Breast epithelium (tissue), 4 donors: ENCODE measurements around the gene GYPA. TPM values are rescaled to one million over a fixed set of nuclear protein-coding genes. Genes with fewer than 3 reads are reported as not detected.
"Not testable (repeated sequence)": the region's sequence is repeated elsewhere in the genome, so short reads cannot be mapped to it uniquely, and the experiment has no call there.

ENCODE experiments used
- DNase-seq, 2 donors: peaks; one replicate each; pipeline ENCODE4 v3.0.0-alpha.2; 2019; ENCODE audit warnings: low spot score in 2 of 2
- H3K27ac ChIP-seq, 2 donors: fragments of 200-600 bp; sonication (generic) in 1 of 2; one replicate each; pipeline ENCODE4 v1.5.1; 2016 to 2019; ENCODE audit warnings: mild to moderate bottlenecking in 1 of 2
- H3K27me3 ChIP-seq, 2 donors: fragments of 200-600 bp; sonication (generic) in 1 of 2; one replicate each; pipeline versions ENCODE4 v1.5.1 to v1.6.0; 2017 to 2019; ENCODE audit warnings: control low read depth in 1 of 2, mild to moderate bottlenecking in 1 of 2
- H3K36me3 ChIP-seq: fragments of 200-600 bp; one replicate; pipeline ENCODE4 v1.5.1; 2019
- H3K4me1 ChIP-seq, 2 donors: fragments of 200-600 bp; sonication (generic); one replicate each; pipeline ENCODE4 v1.5.1; 2016 to 2019; ENCODE audit warnings: control low read depth in 1 of 2
- H3K4me3 ChIP-seq, 3 donors: fragments of 200-600 bp; sonication (generic); 1 replicate in 2 of 3; 2 replicates in 1 of 3; pipeline ENCODE4 v1.5.1; 2016 to 2019; ENCODE audit warnings: mild to moderate bottlenecking in 3 of 3, moderate library complexity in 2 of 3
- H3K9me3 ChIP-seq, 2 donors: fragments of 200-600 bp; sonication (generic) in 1 of 2; one replicate each; pipeline ENCODE4 v1.5.1; 2016 to 2019; ENCODE audit warnings: control low read depth in 1 of 2
- POLR2A ChIP-seq: fragments of 450-650 bp; IDR thresholded peaks from one replicate; pipeline ENCODE4 v1.6.1; 2016; ENCODE audit warnings: antibody characterized with exemption, mild to moderate bottlenecking, moderate library complexity
- POLR2AphosphoS5 ChIP-seq, 3 donors: sonication (generic); formaldehyde crosslinking; IDR thresholded peaks; one replicate each; pipeline ENCODE4 v1.6.1; 2017; ENCODE audit warnings: antibody characterized with exemption in 3 of 3
- intact Hi-C: fragments of 100-400 bp; cut with DNase I; formaldehyde crosslinking; loops from one replicate; pipeline ENCODE4 v1.15.1; 2023; ENCODE audit warnings: low total_unique reads
- total RNA-seq, 3 donors: library from RNA; depleted of rRNA; stranded (reverse); fragments of >200 nt; gene quantifications; one replicate each; pipeline ENCODE4 v1.1.0, GENCODE V29; 2016
- TF ChIP-seq, protein P1 (sequence below), 3 donors: fragments of 450-650 bp; IDR thresholded peaks; one replicate each; pipeline ENCODE4 v1.5.1; 2016 to 2017; ENCODE audit warnings: antibody characterized with exemption in 3 of 3, mild to moderate bottlenecking in 3 of 3, moderate library complexity in 3 of 3

Gene GYPA
- total RNA-seq, 3 donors from 2014 or later = not detected

DNA sequence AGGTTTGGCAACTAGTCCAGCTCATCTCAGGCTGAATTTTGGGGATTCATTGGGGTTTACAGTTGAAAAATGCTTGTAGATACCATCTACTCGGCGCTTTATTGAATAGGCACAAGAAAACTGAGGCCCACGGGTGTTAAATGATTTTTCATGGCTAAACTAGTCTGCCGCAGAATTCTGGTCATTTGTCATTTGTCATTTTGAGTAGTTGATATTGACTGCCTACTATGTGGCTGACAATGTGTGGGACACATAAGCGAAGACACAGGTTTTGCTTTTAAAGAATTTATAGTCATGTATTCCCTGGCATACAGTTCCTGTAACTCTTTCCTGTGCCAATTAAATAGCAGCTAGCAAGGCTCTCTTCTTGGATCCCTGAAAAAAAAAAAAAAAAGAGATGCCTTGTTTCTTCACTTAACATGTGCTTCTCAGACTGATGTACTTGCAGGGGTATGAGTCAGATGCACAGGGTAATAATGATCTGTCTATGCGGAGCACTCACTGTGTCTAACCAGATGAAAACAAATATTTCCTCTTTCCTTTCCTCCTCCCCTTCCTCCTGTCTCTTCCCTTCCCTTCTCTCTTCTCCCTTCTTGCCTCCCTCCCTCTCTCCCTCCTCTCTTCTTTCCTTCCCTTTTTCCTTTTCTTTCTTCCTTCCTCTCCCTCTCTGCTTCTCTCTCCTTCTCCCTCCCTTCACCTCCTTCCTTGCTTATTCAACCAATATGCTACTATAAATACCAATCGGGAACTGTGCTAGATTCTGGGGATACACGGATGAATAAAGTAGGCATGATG is 3.2 kb downstream of the GYPA start:
- intact Hi-C loops, H3K4me3 ChIP-seq, H3K27me3 ChIP-seq, H3K36me3 ChIP-seq, H3K4me1 ChIP-seq, DNase-seq, H3K9me3 ChIP-seq, H3K27ac ChIP-seq: not testable (repeated sequence)

DNA sequence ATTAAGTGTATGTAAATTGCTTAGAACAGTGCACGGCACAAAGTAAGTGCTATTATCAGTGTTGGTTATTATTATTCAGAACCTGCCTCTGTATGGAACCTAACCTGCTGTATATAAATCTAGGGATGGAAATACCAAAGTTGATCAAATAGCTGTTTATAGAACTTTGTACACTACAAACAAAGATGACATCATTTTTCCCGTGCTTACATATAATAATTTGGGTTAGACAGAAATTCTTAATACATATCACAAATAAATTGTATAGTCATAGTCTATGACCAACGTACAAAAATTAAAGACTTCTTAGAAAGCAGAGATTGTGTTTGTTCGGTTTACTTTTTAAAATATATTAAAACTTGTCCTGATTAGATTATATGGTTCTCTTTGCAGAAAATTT is 4.3 kb downstream of the GYPA start:
- H3K4me3 ChIP-seq, H3K4me1 ChIP-seq, H3K27ac ChIP-seq, H3K27me3 ChIP-seq, DNase-seq, H3K9me3 ChIP-seq, H3K36me3 ChIP-seq, intact Hi-C loops: not testable (repeated sequence)

DNA sequence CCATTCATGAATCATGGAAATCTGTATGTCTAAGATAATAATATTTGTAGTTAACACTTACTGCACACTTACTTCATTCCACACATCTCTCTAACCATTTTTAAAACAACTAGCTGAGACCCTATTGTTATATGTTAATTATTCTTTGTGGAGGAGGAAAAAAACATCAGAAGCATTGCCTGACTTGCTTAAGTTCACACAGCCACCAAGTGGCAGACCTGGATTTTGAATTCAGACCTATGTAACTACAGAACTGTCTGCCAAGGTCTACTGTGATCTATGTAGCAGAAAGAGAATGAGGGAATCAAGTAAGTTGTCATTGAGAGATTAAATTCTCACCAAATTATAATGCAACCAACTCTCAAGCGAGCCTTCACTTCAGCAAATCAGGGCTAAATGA is 10.4 kb downstream of the GYPA start:
- H3K27me3 ChIP-seq, DNase-seq, H3K9me3 ChIP-seq, intact Hi-C loops, H3K36me3 ChIP-seq, H3K4me1 ChIP-seq, H3K4me3 ChIP-seq, H3K27ac ChIP-seq: not testable (repeated sequence)

DNA sequence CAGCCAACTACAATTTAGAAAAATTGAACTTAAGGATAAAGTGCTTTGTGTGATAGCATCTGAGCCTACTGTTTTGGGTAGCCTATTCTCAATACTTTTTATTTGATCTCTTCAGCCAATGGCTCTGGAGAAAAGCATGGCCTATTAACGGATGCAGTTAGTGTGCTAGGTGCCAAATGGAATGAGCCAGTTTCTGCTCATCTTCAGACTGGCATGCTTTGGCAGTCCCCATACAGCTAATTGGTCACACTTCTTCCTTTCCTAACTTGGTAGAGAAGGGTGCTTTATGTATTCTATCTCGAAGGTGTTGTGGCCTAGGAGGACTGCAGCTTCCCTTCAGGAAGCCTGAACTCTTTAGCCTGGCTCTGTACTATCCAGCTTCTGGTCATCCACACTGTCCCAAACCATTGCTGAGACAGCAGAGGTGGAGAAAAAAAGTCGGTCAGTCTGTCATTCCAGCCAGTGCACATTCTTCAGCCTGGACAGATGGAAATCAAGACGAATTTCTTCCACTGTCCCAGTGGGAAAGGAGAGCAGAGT is 11.1 kb downstream of the GYPA start:
- DNase-seq, H3K9me3 ChIP-seq, H3K27me3 ChIP-seq, H3K4me3 ChIP-seq, H3K36me3 ChIP-seq, H3K4me1 ChIP-seq, H3K27ac ChIP-seq, intact Hi-C loops: not testable (repeated sequence)

DNA sequence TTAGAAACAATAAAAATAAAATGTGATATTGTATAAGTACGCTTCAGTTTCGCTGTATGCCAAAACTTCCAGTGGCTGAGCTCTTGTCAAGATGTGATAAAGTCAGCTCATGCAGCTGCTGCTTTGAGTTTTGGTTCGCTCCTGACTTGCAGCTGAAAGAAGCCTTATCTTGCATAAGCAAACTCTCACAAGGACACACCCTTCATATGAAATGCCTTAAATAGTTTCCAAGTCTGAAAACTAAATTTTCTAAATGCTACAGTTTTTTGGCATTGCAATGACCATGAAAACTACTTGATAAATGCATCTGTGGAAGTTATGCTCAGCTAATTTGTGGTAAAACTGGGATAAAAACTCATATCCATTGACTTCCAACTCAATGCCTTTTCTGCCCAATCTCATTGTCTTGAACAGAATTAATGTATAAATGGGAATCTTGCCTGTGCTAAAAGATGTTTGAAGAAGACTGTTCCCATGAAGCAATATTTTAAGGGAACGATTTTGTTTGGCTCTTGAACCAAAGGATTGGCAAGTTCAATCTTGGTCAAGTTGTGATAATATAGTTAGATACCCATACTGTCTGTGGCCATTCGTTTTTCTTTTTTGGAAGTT is 11.7 kb downstream of the GYPA start:
- H3K27me3 ChIP-seq, H3K36me3 ChIP-seq, H3K9me3 ChIP-seq, H3K4me1 ChIP-seq, H3K4me3 ChIP-seq, DNase-seq, H3K27ac ChIP-seq, intact Hi-C loops: not testable (repeated sequence)

DNA sequence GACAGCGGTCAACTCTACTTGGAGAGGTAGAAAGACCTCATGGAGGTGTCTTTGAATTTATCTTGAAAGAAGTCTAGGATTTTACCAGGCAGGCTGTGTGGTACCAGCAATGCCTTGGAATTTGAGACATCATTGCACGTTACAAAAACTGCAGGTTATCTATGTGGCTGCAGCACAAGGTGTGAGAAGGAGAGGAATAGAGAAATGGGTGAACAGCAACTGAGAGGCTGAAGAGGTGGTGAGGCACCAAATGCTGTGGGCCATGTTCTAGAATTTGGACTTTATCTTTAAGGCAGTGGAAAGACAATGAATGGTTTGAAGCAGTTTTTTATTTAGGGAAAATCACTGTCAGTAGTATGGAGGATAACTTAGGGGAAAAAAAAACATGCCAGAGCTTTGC is 15.4 kb downstream of the GYPA start:
- H3K9me3 ChIP-seq, H3K27ac ChIP-seq, DNase-seq, intact Hi-C loops, H3K4me3 ChIP-seq, H3K4me1 ChIP-seq, H3K36me3 ChIP-seq, H3K27me3 ChIP-seq: not testable (repeated sequence)

DNA sequence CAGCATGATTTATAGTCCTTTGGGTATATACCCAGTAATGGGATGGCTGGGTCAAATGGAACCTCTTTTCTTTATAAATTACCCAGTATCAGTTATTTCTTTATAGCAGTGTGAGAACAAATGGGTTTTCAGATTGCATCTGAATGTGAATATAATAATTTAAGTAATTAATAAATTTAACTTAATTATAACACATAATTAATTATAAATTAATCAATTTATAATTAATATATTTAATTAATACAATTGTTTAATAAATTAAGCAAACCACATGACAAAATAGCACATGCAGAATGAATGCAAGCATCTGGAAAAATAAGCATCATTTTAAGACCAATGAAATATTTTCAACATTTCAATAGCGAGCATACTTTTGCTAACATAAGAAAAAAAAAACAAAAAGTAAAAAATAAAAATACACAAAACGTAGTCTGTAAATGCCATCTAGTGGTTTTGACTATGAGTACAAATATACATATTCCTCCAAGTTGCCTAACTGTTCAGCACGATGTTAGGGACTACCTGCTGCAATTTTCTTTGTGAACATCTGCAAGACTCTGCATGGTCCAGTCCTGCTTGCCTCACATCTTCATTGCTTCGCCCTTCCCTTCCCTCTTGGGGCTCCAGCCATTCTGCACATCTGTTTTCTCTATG is 16.4 kb downstream of the GYPA start:
- H3K27ac ChIP-seq, DNase-seq, intact Hi-C loops, H3K4me1 ChIP-seq, H3K27me3 ChIP-seq, H3K36me3 ChIP-seq, H3K4me3 ChIP-seq, H3K9me3 ChIP-seq: not testable (repeated sequence)

DNA sequence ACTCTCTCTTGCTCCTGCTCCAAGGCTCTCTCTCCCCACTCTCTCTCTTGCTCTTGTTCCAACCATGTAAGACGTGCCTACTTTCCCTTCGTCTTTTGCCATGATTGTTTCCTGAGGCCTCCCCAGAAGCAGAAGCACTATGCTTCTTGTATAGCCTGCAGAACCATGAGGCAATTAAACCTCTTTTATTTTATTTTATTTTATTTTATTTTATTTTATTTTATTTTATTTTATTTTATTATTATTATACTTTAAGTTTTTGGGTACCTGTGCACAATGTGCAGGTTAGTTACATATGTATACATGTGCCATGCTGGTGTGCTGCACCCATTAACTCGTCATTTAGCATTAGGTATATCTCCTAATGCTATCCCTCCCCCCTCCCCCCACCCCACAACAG is 17.2 kb downstream of the GYPA start:
- H3K4me3 ChIP-seq, intact Hi-C loops, DNase-seq, H3K27me3 ChIP-seq, H3K36me3 ChIP-seq, H3K9me3 ChIP-seq, H3K4me1 ChIP-seq, H3K27ac ChIP-seq: not testable (repeated sequence)

DNA sequence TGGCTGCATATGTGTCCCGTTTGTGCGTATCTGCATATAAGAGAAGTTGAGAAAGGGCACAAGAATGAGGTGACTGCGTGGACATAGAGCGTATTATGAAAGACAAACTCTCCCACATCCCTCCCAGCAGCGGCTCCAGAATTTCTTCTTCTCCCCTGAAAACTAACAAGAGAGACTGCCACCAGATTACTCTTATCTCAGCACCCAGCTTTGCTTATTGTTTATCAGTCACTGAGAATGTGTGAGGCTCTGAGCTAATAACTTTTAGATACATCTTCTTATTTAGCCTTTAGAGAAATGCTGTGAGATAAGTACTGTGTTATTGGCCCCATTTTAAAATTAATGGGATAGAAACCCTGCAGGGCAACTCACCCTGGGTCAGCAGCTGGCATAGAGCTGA is 20.8 kb downstream of the GYPA start:
- H3K27me3 ChIP-seq, intact Hi-C loops, H3K4me1 ChIP-seq, H3K9me3 ChIP-seq, DNase-seq, H3K27ac ChIP-seq, H3K36me3 ChIP-seq, H3K4me3 ChIP-seq: not testable (repeated sequence)

DNA sequence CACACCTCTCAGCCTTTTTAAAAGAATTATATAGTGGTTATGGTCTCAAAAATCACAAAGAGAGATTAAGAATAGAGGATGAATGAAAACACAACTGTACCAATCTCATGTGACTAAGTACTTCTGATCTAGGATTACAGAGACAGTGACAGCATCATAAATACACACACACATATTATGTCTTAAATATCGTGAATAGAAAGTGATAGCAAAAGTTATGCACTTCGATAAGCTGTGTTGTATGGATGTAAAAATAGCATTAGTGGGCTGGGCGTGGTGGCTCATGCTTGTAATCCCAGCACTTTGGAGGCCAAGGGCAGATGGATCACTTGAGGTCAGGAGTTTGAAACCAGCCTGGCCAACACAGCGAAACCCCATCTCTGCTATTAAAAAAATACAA is 25.0 kb downstream of the GYPA start:
- Histone ChIP-seq H3K4me1 (no peaks in the 10 kb centered on the region), H3K27ac (no peak overlapping the region), H3K4me3 (no peak overlapping the region), H3K27me3 (no peaks in the 10 kb centered on the region), H3K9me3 (no peaks in the 10 kb centered on the region), H3K36me3 (no peaks in the 10 kb centered on the region)
- no peak for TF ChIP-seq POLR2AphosphoS5 (IDR thresholded peaks at IDR 0.05)
- no peak for TF ChIP-seq POLR2A
- TF ChIP-seq, protein P1, sequence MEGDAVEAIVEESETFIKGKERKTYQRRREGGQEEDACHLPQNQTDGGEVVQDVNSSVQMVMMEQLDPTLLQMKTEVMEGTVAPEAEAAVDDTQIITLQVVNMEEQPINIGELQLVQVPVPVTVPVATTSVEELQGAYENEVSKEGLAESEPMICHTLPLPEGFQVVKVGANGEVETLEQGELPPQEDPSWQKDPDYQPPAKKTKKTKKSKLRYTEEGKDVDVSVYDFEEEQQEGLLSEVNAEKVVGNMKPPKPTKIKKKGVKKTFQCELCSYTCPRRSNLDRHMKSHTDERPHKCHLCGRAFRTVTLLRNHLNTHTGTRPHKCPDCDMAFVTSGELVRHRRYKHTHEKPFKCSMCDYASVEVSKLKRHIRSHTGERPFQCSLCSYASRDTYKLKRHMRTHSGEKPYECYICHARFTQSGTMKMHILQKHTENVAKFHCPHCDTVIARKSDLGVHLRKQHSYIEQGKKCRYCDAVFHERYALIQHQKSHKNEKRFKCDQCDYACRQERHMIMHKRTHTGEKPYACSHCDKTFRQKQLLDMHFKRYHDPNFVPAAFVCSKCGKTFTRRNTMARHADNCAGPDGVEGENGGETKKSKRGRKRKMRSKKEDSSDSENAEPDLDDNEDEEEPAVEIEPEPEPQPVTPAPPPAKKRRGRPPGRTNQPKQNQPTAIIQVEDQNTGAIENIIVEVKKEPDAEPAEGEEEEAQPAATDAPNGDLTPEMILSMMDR (IDR thresholded peaks at IDR 0.05) = no peak
- intact Hi-C loops = no loop called here
- DNase-seq = no peak
